Prostate gland (tissue), 2 donors: ENCODE measurements around the gene BABAM2.

Experiments used
- POLR2A ChIP-seq: fragments of 450-650 bp; IDR thresholded peaks from one replicate; pipeline ENCODE4 v1.6.1; 2016; ENCODE audit warnings: antibody characterized with exemption, mild to moderate bottlenecking
- TF ChIP-seq, protein P1 (sequence below), 4 experiments: fragments of 200-600 bp in 2 of 4; fragments of 450-650 bp in 2 of 4; sonication (generic) in 2 of 4; IDR thresholded peaks; 1 replicate in 3 of 4; 2 replicates in 1 of 4; pipeline ENCODE4 v1.5.1; 2016 to 2019; ENCODE audit warnings: antibody characterized with exemption in 4 of 4, mild to moderate bottlenecking in 2 of 4, moderate library complexity in 2 of 4

- TF ChIP-seq, protein P1, sequence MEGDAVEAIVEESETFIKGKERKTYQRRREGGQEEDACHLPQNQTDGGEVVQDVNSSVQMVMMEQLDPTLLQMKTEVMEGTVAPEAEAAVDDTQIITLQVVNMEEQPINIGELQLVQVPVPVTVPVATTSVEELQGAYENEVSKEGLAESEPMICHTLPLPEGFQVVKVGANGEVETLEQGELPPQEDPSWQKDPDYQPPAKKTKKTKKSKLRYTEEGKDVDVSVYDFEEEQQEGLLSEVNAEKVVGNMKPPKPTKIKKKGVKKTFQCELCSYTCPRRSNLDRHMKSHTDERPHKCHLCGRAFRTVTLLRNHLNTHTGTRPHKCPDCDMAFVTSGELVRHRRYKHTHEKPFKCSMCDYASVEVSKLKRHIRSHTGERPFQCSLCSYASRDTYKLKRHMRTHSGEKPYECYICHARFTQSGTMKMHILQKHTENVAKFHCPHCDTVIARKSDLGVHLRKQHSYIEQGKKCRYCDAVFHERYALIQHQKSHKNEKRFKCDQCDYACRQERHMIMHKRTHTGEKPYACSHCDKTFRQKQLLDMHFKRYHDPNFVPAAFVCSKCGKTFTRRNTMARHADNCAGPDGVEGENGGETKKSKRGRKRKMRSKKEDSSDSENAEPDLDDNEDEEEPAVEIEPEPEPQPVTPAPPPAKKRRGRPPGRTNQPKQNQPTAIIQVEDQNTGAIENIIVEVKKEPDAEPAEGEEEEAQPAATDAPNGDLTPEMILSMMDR (IDR thresholded peaks at IDR 0.05), result no peak
- no peak for TF ChIP-seq POLR2A
These were observed 76.5 kb downstream of the BABAM2 start for GRCh38 chr2:27967076-27967475.
